CD4-positive, CD25-positive, alpha-beta regulatory T cell (primary cell): ENCODE results near the gene SLC11A2. TPM values are rescaled to one million over a fixed set of nuclear protein-coding genes. Genes with fewer than 3 reads are reported as not detected.
"Not testable (repeated sequence)": the region's sequence is repeated elsewhere in the genome, so short reads cannot be mapped to it uniquely, and the experiment has no call there.

Experiments used
- ATAC-seq, 2 donors: fragments of 150-1000 bp; cut with Tn5 transposase; one replicate each; pipeline ENCODE4 v1.10.0; 2021; ENCODE audit warnings: low read depth in 2 of 2, moderate number of reproducible peaks in 2 of 2, moderate library complexity in 1 of 2
- DNase-seq, 3 donors: peaks; one replicate each; pipeline versions ENCODE4 v3.0.0 to v3.0.0-alpha.2; 2012 to 2022; ENCODE audit warnings: mixed read lengths in 1 of 3
- H3K27ac ChIP-seq: one replicate; pipeline ENCODE4 v1.7.0; 2013; ENCODE audit warnings: mild to moderate bottlenecking, low read length; ENCODE audit not compliant: insufficient read depth, poor library complexity, severe bottlenecking
- H3K27me3 ChIP-seq: one replicate; pipeline ENCODE4 v1.7.0; 2013; ENCODE audit warnings: low read length; ENCODE audit not compliant: control insufficient read depth, insufficient read depth
- H3K36me3 ChIP-seq: one replicate; pipeline ENCODE4 v1.7.0; 2013; ENCODE audit warnings: mild to moderate bottlenecking, low read length, moderate library complexity; ENCODE audit not compliant: control insufficient read depth, insufficient read depth
- H3K4me1 ChIP-seq: 2 replicates; pipeline ENCODE4 v1.7.0; 2013; ENCODE audit warnings: mild to moderate bottlenecking, low read length; ENCODE audit not compliant: insufficient read depth, control insufficient read depth, poor library complexity, severe bottlenecking
- H3K4me3 ChIP-seq: one replicate; pipeline ENCODE4 v1.7.0; 2013; ENCODE audit warnings: low read depth, mild to moderate bottlenecking, low read length, moderate library complexity
- H3K9me3 ChIP-seq, 2 experiments: 1 replicate in 1 of 2; 2 replicates in 1 of 2; pipeline ENCODE4 v1.7.0; 2013; ENCODE audit warnings: low read length in 2 of 2, mild to moderate bottlenecking in 1 of 2, moderate library complexity in 1 of 2; ENCODE audit not compliant: control insufficient read depth in 2 of 2
- H3K27ac Mint-ChIP-seq, 3 donors: one replicate each; pipeline ENCODE4 v1.8.0; 2020 to 2022; ENCODE audit warnings: mild to moderate bottlenecking in 3 of 3, mixed read lengths in 3 of 3, moderate library complexity in 2 of 3
- H3K27me3 Mint-ChIP-seq: one replicate; pipeline ENCODE4 v1.8.0; 2022; ENCODE audit warnings: mild to moderate bottlenecking, mixed read lengths
- H3K36me3 Mint-ChIP-seq: one replicate; pipeline ENCODE4 v1.8.0; 2020; ENCODE audit warnings: mixed read lengths
- H3K4me1 Mint-ChIP-seq, 4 donors: one replicate each; pipeline ENCODE4 v1.8.0; 2020 to 2022; ENCODE audit warnings: mixed read lengths in 4 of 4, mild to moderate bottlenecking in 1 of 4
- H3K4me3 Mint-ChIP-seq, 4 donors: one replicate each; pipeline ENCODE4 v1.8.0; 2020 to 2022; ENCODE audit warnings: mild to moderate bottlenecking in 4 of 4, mixed read lengths in 4 of 4, moderate library complexity in 3 of 4
- H3K9me3 Mint-ChIP-seq, 7 donors: one replicate each; pipeline ENCODE4 v1.8.0; 2020 to 2022; ENCODE audit warnings: mixed read lengths in 7 of 7, mild to moderate bottlenecking in 3 of 7, moderate library complexity in 2 of 7
- polyA plus RNA-seq, 4 donors: library from polyadenylated mRNA; unstranded; fragments of 300-500 nt; fragmentation: Illumina TruSeq; gene quantifications; one replicate each; pipeline ENCODE4 v1.2.3, GENCODE V29; 2021
- total RNA-seq: library from RNA; stranded (reverse); gene quantifications from one replicate; pipeline ENCODE4 v1.2.3, GENCODE V29; 2022

SLC11A2 gene
- total and polyA plus RNA-seq, 5 donors from 2014 or later = 7.2 to 54.3 (median 16.0) TPM

DNA sequence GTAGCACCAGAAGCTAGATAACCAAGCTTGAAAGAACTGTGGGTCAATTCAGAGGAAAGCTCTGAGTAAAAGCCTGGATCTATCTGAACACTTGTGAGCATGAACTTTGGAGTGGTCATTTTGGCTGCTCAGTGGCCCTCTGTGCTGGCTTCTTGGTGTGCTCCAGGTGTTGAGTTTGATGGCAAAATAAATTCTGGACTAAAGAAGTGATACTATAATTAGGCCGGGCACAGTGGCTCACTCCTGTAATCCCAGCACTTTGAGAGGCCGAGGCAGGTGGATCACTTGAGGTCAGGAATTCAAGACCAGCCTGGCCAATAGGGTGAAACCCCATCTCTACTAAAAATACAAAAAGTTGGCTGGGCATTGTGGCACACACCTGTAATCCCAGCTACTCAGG, 71.4 kb downstream of the SLC11A2 start:
- H3K9me3 ChIP-seq, H3K4me3 Mint-ChIP-seq, H3K27me3 ChIP-seq, H3K27ac Mint-ChIP-seq, H3K4me3 ChIP-seq, H3K36me3 ChIP-seq, H3K27ac ChIP-seq, H3K4me1 ChIP-seq, H3K4me1 Mint-ChIP-seq, ATAC-seq, H3K36me3 Mint-ChIP-seq, H3K27me3 Mint-ChIP-seq, H3K9me3 Mint-ChIP-seq, DNase-seq: not testable (repeated sequence)

DNA sequence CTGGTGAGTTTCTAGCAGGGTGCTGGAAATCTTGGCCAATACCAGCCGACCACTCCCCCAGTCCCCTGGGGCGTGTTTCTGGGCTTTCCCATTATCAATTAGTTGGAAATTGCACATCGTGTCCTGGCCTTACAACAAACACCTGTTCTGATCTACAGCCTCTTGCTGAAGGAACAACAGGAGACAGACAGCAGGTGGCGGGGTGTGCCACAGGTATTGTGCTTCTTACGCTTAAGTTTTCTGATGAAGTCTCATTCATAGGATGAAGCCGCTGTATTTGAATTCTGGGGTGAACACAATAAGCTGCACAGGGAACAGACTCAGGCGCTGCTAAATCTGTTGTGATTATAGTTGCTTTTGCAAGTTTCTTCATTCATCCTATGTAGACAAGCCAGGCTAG, 73.1 kb downstream of the SLC11A2 start:
- H3K27me3 ChIP-seq = no peaks in the 10 kb centered on the region
- Mint-ChIP-seq H3K36me3 (peaks cover 6% of the 10 kb centered on the region), H3K4me3 (no peak overlapping the region), H3K27ac (no peak overlapping the region), H3K9me3 (no peaks in the 10 kb centered on the region), H3K27me3 (no peaks in the 10 kb centered on the region), H3K4me1 (no peaks in the 10 kb centered on the region)
- no peaks in the 10 kb centered on the region for H3K36me3 ChIP-seq
- no peak overlapping the region for H3K27ac ChIP-seq
- ATAC-seq (no peak), DNase-seq (no peak)
- H3K4me3 ChIP-seq = no peak overlapping the region
- H3K4me1 ChIP-seq = no peaks in the 10 kb centered on the region
- H3K9me3 ChIP-seq = no peaks in the 10 kb centered on the region

DNA sequence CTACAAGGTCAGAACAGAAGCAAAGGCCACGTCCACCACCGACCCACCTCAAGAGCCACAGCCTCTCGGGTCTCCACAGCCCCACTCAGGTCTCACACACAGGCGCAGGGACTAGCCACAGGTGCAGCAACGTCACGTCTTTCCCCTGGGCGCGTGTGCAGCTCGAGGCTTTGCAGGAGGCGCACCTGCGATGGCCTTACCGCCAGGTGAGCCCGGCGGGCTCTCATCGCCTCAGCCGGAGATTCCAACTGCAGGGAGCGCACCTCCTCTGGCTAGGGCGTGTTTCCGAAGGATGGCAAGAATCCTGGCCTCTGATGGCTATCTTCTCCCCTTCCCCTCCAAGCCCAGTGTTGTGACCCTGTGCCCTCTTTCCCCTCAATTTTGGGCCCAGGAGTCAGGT, 73.7 kb downstream of the SLC11A2 start, which contains the start of gene HIGD1C:
HIGD1C (plus strand) TSS at position 35 of the 400 bp plus-strand sequence. CDS start 1,455 bp downstream, outside the sequence.
- no peaks in the 10 kb centered on the region for H3K4me1 ChIP-seq
- H3K36me3 Mint-ChIP-seq = peaks cover 6% of the 10 kb centered on the region
- ATAC-seq = no peak
- no peaks in the 10 kb centered on the region for H3K27me3 ChIP-seq
- no peaks in the 10 kb centered on the region for H3K9me3 ChIP-seq
- no peak within 1 kb of the TSS for H3K27ac ChIP-seq
- H3K27me3 Mint-ChIP-seq = no peaks in the 10 kb centered on the region
- no peak within 1 kb of the TSS for H3K4me3 ChIP-seq
- no peaks in the 10 kb centered on the region for H3K4me1 Mint-ChIP-seq
- no peak for DNase-seq
- H3K4me3 Mint-ChIP-seq = no peak within 1 kb of the TSS
- no peaks in the 10 kb centered on the region for H3K9me3 Mint-ChIP-seq
- no peak within 1 kb of the TSS for H3K27ac Mint-ChIP-seq
- H3K36me3 ChIP-seq = no peaks in the 10 kb centered on the region

DNA sequence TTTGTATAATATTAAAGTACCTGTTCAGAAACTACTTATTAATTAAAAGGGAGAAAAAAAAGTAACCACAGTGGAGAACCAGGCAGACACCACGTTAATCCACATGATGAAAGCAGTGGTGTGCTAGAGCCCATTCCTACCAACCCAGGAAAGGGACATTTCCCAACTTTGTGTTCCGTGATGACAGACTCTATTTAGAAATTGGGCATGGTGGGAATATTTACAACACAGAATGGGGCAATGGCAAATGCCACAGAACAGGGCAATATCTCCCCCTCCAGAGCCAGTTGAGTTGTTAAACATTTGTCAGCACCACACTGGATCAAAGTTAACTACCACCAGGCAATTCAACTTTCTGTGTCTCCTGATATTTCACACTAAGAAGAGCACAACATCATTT, 75.1 kb downstream of the SLC11A2 start:
- DNase-seq = no peak
- H3K27me3 Mint-ChIP-seq = no peaks in the 10 kb centered on the region
- Histone ChIP-seq H3K36me3 (no peaks in the 10 kb centered on the region), H3K27me3 (no peaks in the 10 kb centered on the region), H3K27ac (no peak overlapping the region), H3K4me3 (no peak overlapping the region), H3K4me1 (no peaks in the 10 kb centered on the region), H3K9me3 (no peaks in the 10 kb centered on the region)
- H3K36me3 Mint-ChIP-seq = peaks cover 6% of the 10 kb centered on the region
- ATAC-seq = no peak
- H3K27ac Mint-ChIP-seq = no peak overlapping the region
- H3K9me3 Mint-ChIP-seq = peaks cover 0 to 1% (median 0%) of the 10 kb centered on the region in 7 donors
- H3K4me3 Mint-ChIP-seq = no peak overlapping the region
- H3K4me1 Mint-ChIP-seq = peaks cover 0 to 4% (median 0%) of the 10 kb centered on the region in 4 donors

DNA sequence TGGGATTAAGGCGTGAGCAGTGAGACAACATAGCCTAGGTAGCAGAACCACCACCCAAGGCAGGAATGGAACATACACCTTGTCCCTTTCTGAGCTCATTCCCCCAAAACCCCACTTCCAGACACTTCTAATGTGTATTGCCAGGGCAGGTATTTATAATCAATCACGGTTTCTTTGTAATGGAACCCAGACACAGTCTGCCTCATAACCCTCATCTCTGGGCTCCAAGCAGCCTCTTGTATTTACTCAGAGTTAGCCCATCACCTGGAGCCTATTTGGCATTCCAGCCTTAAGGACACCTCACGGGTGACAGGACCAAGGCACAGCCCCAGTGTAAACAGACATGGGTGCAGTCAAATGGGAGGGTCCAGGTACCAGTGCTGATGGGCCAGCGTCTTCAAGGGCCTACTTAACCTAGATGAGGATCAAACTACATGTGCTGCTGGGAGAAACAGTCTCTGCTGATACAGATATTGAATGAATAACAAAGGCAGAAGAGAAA, 76.3 kb downstream of the SLC11A2 start:
- no peaks in the 10 kb centered on the region for H3K27me3 ChIP-seq
- no peak overlapping the region for H3K27ac ChIP-seq
- Mint-ChIP-seq H3K9me3 (peaks cover 0 to 1% (median 0%) of the 10 kb centered on the region in 7 donors), H3K4me1 (peaks cover 0 to 4% (median 0%) of the 10 kb centered on the region in 4 donors), H3K4me3 (no peak overlapping the region), H3K27ac (no peak overlapping the region), H3K36me3 (peaks cover 6% of the 10 kb centered on the region), H3K27me3 (no peaks in the 10 kb centered on the region)
- H3K4me3 ChIP-seq = no peak overlapping the region
- H3K9me3 ChIP-seq = no peaks in the 10 kb centered on the region
- H3K36me3 ChIP-seq = no peaks in the 10 kb centered on the region
- H3K4me1 ChIP-seq = no peaks in the 10 kb centered on the region
- DNase-seq = no peak
- no peak for ATAC-seq

DNA sequence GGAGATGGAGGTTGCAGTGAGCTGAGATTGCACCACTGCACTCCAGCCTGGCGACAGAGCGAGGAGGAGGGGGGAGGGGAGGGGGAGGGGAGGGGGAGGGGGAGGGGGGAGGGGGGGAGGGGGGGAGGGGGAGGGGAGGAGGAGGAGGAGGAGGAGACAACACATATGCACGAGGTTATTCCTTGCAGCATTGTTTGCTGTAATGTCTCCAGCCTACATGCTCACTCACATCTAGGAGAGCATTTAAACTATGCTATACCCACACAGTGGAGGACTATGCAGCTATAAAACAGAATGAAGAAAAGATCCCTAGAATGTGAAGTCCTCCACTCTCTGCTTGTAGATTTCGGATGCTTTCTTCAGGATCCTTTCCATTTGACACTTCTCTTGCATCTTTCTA, 77.4 kb downstream of the SLC11A2 start:
- Mint-ChIP-seq H3K4me3 (no peak overlapping the region), H3K9me3 (peaks cover 0 to 1% (median 0%) of the 10 kb centered on the region in 7 donors), H3K4me1 (peaks cover 0 to 4% (median 0%) of the 10 kb centered on the region in 4 donors), H3K36me3 (peaks cover 11% of the 10 kb centered on the region), H3K27ac (no peak overlapping the region), H3K27me3 (no peaks in the 10 kb centered on the region)
- Histone ChIP-seq H3K4me3 (no peak overlapping the region), H3K36me3 (no peaks in the 10 kb centered on the region), H3K4me1 (no peaks in the 10 kb centered on the region), H3K27ac (no peak overlapping the region), H3K9me3 (no peaks in the 10 kb centered on the region), H3K27me3 (no peaks in the 10 kb centered on the region)
- ATAC-seq = no peak
- no peak for DNase-seq

DNA sequence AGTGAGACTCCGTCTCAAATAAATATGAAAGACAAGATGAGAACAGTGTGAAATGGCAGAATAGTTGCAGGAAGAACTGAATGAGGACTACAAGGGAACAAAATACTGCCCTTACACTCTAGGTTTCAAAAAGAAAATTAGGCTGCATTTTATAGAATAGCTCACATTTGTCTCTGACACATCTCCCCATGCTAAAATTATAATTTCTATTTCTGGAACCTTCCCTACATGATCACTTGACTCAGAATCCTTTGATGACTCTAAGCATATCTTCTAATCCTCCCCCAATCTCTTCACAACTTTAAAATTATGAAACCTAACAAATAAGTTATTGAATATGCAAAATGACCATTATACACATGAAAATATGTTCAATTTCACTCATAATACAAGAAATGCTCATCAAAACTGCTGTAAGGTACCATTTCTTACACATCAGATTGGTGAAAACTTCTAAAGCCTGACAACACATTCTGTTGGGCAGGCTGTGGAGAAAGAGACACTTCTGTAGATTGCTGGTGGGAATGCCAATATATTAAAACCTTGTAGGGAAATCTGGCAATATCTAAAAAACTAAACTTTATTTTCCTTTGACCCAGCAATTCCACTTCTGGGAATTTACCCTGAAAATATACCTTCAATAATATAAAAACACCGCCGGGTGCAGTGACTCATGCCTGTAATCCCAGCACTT, 78.1 kb downstream of the SLC11A2 start:
- Histone ChIP-seq H3K27me3 (no peaks in the 10 kb centered on the region), H3K9me3 (no peaks in the 10 kb centered on the region), H3K36me3 (no peaks in the 10 kb centered on the region), H3K27ac (no peak overlapping the region), H3K4me1 (no peaks in the 10 kb centered on the region), H3K4me3 (no peak overlapping the region)
- Mint-ChIP-seq H3K27me3 (no peaks in the 10 kb centered on the region), H3K27ac (no peak overlapping the region), H3K9me3 (peaks cover 0 to 1% (median 0%) of the 10 kb centered on the region in 7 donors), H3K4me1 (peaks cover 0 to 5% (median 0%) of the 10 kb centered on the region in 4 donors), H3K36me3 (peaks cover 8% of the 10 kb centered on the region), H3K4me3 (no peak overlapping the region)
- DNase-seq (no peak), ATAC-seq (no peak)

DNA sequence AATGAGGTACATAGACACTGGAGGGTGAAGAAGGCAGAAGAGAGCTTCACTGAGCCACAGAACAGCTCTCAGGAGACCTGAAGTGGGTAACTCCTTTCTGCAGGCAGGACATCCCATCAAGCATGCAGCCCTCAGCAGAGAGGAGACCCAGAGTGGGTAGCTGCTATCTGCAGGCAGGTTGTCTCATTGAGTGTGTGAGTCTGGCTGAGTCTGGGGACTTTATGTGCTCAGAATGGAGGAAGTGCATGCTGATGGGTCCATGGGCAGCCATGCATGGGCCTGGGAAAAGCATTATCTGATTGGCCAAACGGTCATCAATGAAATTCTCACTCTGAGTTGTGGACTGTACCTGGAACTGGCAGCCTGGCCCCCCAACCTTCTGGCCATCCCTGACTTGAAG, 88.5 kb downstream of the SLC11A2 start:
- peaks cover 0 to 16% (median 7%) of the 10 kb centered on the region in 4 donors for H3K4me1 Mint-ChIP-seq
- peaks cover 10% of the 10 kb centered on the region for H3K36me3 Mint-ChIP-seq
- H3K9me3 Mint-ChIP-seq = peaks cover 0 to 4% (median 0%) of the 10 kb centered on the region in 7 donors
- no peak for ATAC-seq
- no peak overlapping the region for H3K27ac Mint-ChIP-seq
- H3K36me3 ChIP-seq = peaks cover 2% of the 10 kb centered on the region
- no peaks in the 10 kb centered on the region for H3K27me3 Mint-ChIP-seq
- H3K27me3 ChIP-seq = no peaks in the 10 kb centered on the region
- no peak for DNase-seq
- no peak overlapping the region for H3K27ac ChIP-seq
- no peak overlapping the region for H3K4me3 ChIP-seq
- no peak overlapping the region for H3K4me3 Mint-ChIP-seq
- no peaks in the 10 kb centered on the region for H3K4me1 ChIP-seq
- peaks cover 2 to 8% of the 10 kb centered on the region in 2 experiments for H3K9me3 ChIP-seq
